ENCODE results near the gene RBFOX2.

GRCh38 chr22:35811670-35812069 is 217.0 kb downstream of the RBFOX2 start:
- TF ChIP-seq POLR2AphosphoS5 (IDR thresholded peaks at IDR 0.05; ENCODE audit: borderline replicate concordance, low read depth, low read length) (no peak), EZH2 (IDR thresholded peaks at IDR 0.05) (no peak), FOXP2 (optimal IDR thresholded peaks at IDR 0.05; ENCODE audit: control extremely low read depth, extremely low read length, insufficient read depth) (no peak)

Measured in SK-N-MC (cell line).